CD4-positive, CD25-positive, alpha-beta regulatory T cell (primary cell): ENCODE results near the gene TDRD7. TPM values are rescaled to one million over a fixed set of nuclear protein-coding genes. Genes with fewer than 3 reads are reported as not detected.
A peak's percentile ranks its signal among the peaks of the same experiment; 100 is the strongest.

Source experiments
- ATAC-seq, 2 donors: fragments of 150-1000 bp; cut with Tn5 transposase; one replicate each; pipeline ENCODE4 v1.10.0; 2021; ENCODE audit warnings: low read depth in 2 of 2, moderate number of reproducible peaks in 2 of 2, moderate library complexity in 1 of 2
- DNase-seq, 3 donors: peaks; one replicate each; pipeline versions ENCODE4 v3.0.0 to v3.0.0-alpha.2; 2012 to 2022; ENCODE audit warnings: mixed read lengths in 1 of 3
- H3K27ac ChIP-seq: one replicate; pipeline ENCODE4 v1.7.0; 2013; ENCODE audit warnings: mild to moderate bottlenecking, low read length; ENCODE audit not compliant: insufficient read depth, poor library complexity, severe bottlenecking
- H3K27me3 ChIP-seq: one replicate; pipeline ENCODE4 v1.7.0; 2013; ENCODE audit warnings: low read length; ENCODE audit not compliant: control insufficient read depth, insufficient read depth
- H3K36me3 ChIP-seq: one replicate; pipeline ENCODE4 v1.7.0; 2013; ENCODE audit warnings: mild to moderate bottlenecking, low read length, moderate library complexity; ENCODE audit not compliant: control insufficient read depth, insufficient read depth
- H3K4me1 ChIP-seq: 2 replicates; pipeline ENCODE4 v1.7.0; 2013; ENCODE audit warnings: mild to moderate bottlenecking, low read length; ENCODE audit not compliant: insufficient read depth, control insufficient read depth, poor library complexity, severe bottlenecking
- H3K4me3 ChIP-seq: one replicate; pipeline ENCODE4 v1.7.0; 2013; ENCODE audit warnings: low read depth, mild to moderate bottlenecking, low read length, moderate library complexity
- H3K9me3 ChIP-seq, 2 experiments: 1 replicate in 1 of 2; 2 replicates in 1 of 2; pipeline ENCODE4 v1.7.0; 2013; ENCODE audit warnings: low read length in 2 of 2, mild to moderate bottlenecking in 1 of 2, moderate library complexity in 1 of 2; ENCODE audit not compliant: control insufficient read depth in 2 of 2
- H3K27ac Mint-ChIP-seq, 3 donors: one replicate each; pipeline ENCODE4 v1.8.0; 2020 to 2022; ENCODE audit warnings: mild to moderate bottlenecking in 3 of 3, mixed read lengths in 3 of 3, moderate library complexity in 2 of 3
- H3K27me3 Mint-ChIP-seq: one replicate; pipeline ENCODE4 v1.8.0; 2022; ENCODE audit warnings: mild to moderate bottlenecking, mixed read lengths
- H3K36me3 Mint-ChIP-seq: one replicate; pipeline ENCODE4 v1.8.0; 2020; ENCODE audit warnings: mixed read lengths
- H3K4me1 Mint-ChIP-seq, 4 donors: one replicate each; pipeline ENCODE4 v1.8.0; 2020 to 2022; ENCODE audit warnings: mixed read lengths in 4 of 4, mild to moderate bottlenecking in 1 of 4
- H3K4me3 Mint-ChIP-seq, 4 donors: one replicate each; pipeline ENCODE4 v1.8.0; 2020 to 2022; ENCODE audit warnings: mild to moderate bottlenecking in 4 of 4, mixed read lengths in 4 of 4, moderate library complexity in 3 of 4
- H3K9me3 Mint-ChIP-seq, 7 donors: one replicate each; pipeline ENCODE4 v1.8.0; 2020 to 2022; ENCODE audit warnings: mixed read lengths in 7 of 7, mild to moderate bottlenecking in 3 of 7, moderate library complexity in 2 of 7
- polyA plus RNA-seq, 4 donors: library from polyadenylated mRNA; unstranded; fragments of 300-500 nt; fragmentation: Illumina TruSeq; gene quantifications; one replicate each; pipeline ENCODE4 v1.2.3, GENCODE V29; 2021
- total RNA-seq: library from RNA; stranded (reverse); gene quantifications from one replicate; pipeline ENCODE4 v1.2.3, GENCODE V29; 2022

The TDRD7 gene
- total and polyA plus RNA-seq, 5 donors from 2014 or later: 5.1 to 10.3 (median 8.1) TPM

GRCh38 chr9:97389249-97389648 is 22.6 kb upstream of the TDRD7 start:
- ATAC-seq (no peak), DNase-seq (no peak)
- Mint-ChIP-seq H3K4me3 (no peak overlapping the region), H3K9me3 (no peaks in the 10 kb centered on the region), H3K27me3 (peaks cover 9% of the 10 kb centered on the region), H3K36me3 (no peaks in the 10 kb centered on the region), H3K4me1 (peaks cover 0 to 17% (median 7%) of the 10 kb centered on the region in 4 donors), H3K27ac (no peak overlapping the region)
- Histone ChIP-seq H3K4me3 (no peak overlapping the region), H3K36me3 (no peaks in the 10 kb centered on the region), H3K4me1 (no peaks in the 10 kb centered on the region), H3K9me3 (no peaks in the 10 kb centered on the region), H3K27me3 (no peaks in the 10 kb centered on the region), H3K27ac (no peak overlapping the region)

DNA sequence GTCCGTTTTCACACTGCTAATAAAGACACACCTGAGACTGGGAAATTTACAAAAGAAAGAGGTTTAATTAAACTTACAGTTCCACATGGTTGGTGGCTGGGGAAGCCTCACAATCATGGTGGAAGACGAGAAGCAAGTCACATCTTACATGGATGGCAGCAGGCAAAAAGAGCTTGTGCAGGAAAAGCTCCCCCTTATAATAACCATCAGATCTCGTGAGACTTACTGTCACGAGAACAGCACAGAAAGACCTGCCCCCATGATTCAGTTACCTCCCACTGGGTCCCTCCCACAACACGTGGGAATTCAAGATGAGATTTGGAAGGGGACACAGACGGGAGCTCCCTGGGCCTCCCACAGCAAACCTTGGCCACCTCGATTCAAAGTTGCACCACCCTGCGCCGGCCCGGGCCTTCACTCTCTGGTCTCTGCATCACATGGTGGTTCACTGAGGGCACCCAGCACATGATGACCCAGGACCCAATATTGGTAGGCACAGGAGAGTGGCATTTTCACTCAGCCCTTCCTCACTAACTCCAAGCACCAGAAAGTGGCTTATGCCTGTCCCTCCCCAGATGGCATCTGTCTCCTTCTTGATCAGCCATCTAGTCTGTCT is 21.0 kb upstream of the TDRD7 start:
- ATAC-seq: no peak

DNA sequence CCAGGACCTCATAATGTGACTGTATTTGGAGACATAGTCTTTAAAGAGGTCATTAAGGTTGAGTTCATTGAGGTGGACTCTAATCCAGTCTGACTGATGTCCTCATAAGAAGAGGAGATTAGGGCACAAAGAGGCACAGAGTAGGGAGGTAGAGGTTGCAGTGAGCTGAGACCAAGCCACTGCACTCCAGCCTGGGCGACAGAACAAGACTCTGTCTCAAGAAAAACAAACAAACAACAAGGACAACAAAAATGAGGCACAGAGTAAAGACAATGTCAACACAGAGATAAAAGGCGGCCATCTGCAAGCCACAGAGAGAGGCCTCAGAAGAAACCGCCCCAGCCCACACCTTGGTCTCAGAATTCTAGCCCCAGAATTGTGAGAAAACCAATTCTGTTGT is 17.0 kb upstream of the TDRD7 start:
- no peaks in the 10 kb centered on the region for H3K9me3 ChIP-seq
- H3K4me1 ChIP-seq: peaks cover 7% of the 10 kb centered on the region
- Mint-ChIP-seq H3K9me3 (no peaks in the 10 kb centered on the region), H3K27me3 (no peaks in the 10 kb centered on the region), H3K36me3 (no peaks in the 10 kb centered on the region), H3K4me1 (peaks cover 0 to 4% (median 0%) of the 10 kb centered on the region in 4 donors), H3K27ac (no peak overlapping the region), H3K4me3 (no peak overlapping the region)
- DNase-seq (no peak), ATAC-seq (no peak)
- H3K27me3 ChIP-seq: no peaks in the 10 kb centered on the region
- no peak overlapping the region for H3K4me3 ChIP-seq
- H3K36me3 ChIP-seq: no peaks in the 10 kb centered on the region
- no peak overlapping the region for H3K27ac ChIP-seq

More for the DNA sequence above, 21.0 kb upstream of the TDRD7 start:
- Mint-ChIP-seq H3K4me3 (no peak overlapping the region), H3K9me3 (no peaks in the 10 kb centered on the region), H3K27ac (no peak overlapping the region), H3K27me3 (peaks cover 9% of the 10 kb centered on the region), H3K4me1 (peaks cover 0 to 17% (median 7%) of the 10 kb centered on the region in 4 donors), H3K36me3 (no peaks in the 10 kb centered on the region)
- Histone ChIP-seq H3K4me3 (no peak overlapping the region), H3K27ac (no peak overlapping the region), H3K4me1 (no peaks in the 10 kb centered on the region), H3K9me3 (no peaks in the 10 kb centered on the region), H3K27me3 (no peaks in the 10 kb centered on the region), H3K36me3 (no peaks in the 10 kb centered on the region)
- no peak for DNase-seq

DNA sequence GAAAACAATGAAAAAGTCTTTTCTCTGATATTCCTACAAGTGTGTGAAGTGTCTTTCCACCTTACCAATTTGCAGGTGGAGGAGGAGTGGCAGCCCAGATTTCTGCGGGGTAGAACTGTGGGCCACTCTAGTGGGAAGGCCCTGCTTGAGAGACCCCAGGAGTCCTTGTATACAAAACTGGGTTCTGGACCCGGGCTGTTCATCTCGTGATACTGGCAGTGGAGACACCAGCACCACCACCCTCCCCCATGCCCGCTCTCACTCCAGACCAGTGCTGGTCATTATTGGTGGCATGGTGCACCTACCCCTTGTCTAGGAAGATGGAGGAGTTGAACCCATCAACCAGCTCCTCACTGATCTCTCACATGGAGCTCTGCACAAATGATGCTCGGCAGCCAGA is 16.2 kb upstream of the TDRD7 start:
- H3K36me3 Mint-ChIP-seq: no peaks in the 10 kb centered on the region
- H3K4me1 Mint-ChIP-seq: peaks cover 0 to 4% (median 0%) of the 10 kb centered on the region in 4 donors
- Histone ChIP-seq H3K4me3 (no peak overlapping the region), H3K4me1 (peaks cover 7% of the 10 kb centered on the region), H3K27ac (no peak overlapping the region), H3K27me3 (no peaks in the 10 kb centered on the region), H3K9me3 (no peaks in the 10 kb centered on the region), H3K36me3 (no peaks in the 10 kb centered on the region)
- H3K27me3 Mint-ChIP-seq: no peaks in the 10 kb centered on the region
- H3K4me3 Mint-ChIP-seq: no peak overlapping the region
- H3K9me3 Mint-ChIP-seq: peaks cover 0 to under 1% (median 0%) of the 10 kb centered on the region in 7 donors
- no peak for DNase-seq
- no peak overlapping the region for H3K27ac Mint-ChIP-seq
- ATAC-seq: no peak

- no peak overlapping the region for H3K4me3 Mint-ChIP-seq
- DNase-seq (no peak), ATAC-seq (no peak)
- peaks cover 7% of the 10 kb centered on the region for H3K4me1 ChIP-seq
- H3K36me3 ChIP-seq: no peaks in the 10 kb centered on the region
- no peaks in the 10 kb centered on the region for H3K27me3 Mint-ChIP-seq
- H3K4me1 Mint-ChIP-seq: peaks cover 0 to 4% (median 0%) of the 10 kb centered on the region in 4 donors
- H3K4me3 ChIP-seq: no peak overlapping the region
- no peaks in the 10 kb centered on the region for H3K36me3 Mint-ChIP-seq
- H3K9me3 ChIP-seq: no peaks in the 10 kb centered on the region
- H3K9me3 Mint-ChIP-seq: peaks cover 0 to 1% (median 0%) of the 10 kb centered on the region in 7 donors
- no peaks in the 10 kb centered on the region for H3K27me3 ChIP-seq
- H3K27ac ChIP-seq: no peak overlapping the region
- H3K27ac Mint-ChIP-seq: no peak overlapping the region
Observed at GRCh38 chr9:97396256-97396655, 15.6 kb upstream of the TDRD7 start.

- no peak overlapping the region for H3K27ac ChIP-seq
- peaks cover 7% of the 10 kb centered on the region for H3K4me1 ChIP-seq
- H3K27me3 ChIP-seq: no peaks in the 10 kb centered on the region
- H3K9me3 ChIP-seq: no peaks in the 10 kb centered on the region
- peaks cover 5% of the 10 kb centered on the region for H3K27me3 Mint-ChIP-seq
- no peaks in the 10 kb centered on the region for H3K36me3 Mint-ChIP-seq
- H3K4me1 Mint-ChIP-seq: peaks cover 0 to 4% (median 0%) of the 10 kb centered on the region in 4 donors
- ATAC-seq: no peak
- peak in 1 of 3 donors; percentile 15 for DNase-seq
- H3K9me3 Mint-ChIP-seq: peaks cover 0 to 1% (median 0%) of the 10 kb centered on the region in 7 donors
- H3K4me3 Mint-ChIP-seq: no peak overlapping the region
- no peak overlapping the region for H3K4me3 ChIP-seq
- no peak overlapping the region for H3K27ac Mint-ChIP-seq
- no peaks in the 10 kb centered on the region for H3K36me3 ChIP-seq
Observed at GRCh38 chr9:97397220-97397619, 14.7 kb upstream of the TDRD7 start.

DNA sequence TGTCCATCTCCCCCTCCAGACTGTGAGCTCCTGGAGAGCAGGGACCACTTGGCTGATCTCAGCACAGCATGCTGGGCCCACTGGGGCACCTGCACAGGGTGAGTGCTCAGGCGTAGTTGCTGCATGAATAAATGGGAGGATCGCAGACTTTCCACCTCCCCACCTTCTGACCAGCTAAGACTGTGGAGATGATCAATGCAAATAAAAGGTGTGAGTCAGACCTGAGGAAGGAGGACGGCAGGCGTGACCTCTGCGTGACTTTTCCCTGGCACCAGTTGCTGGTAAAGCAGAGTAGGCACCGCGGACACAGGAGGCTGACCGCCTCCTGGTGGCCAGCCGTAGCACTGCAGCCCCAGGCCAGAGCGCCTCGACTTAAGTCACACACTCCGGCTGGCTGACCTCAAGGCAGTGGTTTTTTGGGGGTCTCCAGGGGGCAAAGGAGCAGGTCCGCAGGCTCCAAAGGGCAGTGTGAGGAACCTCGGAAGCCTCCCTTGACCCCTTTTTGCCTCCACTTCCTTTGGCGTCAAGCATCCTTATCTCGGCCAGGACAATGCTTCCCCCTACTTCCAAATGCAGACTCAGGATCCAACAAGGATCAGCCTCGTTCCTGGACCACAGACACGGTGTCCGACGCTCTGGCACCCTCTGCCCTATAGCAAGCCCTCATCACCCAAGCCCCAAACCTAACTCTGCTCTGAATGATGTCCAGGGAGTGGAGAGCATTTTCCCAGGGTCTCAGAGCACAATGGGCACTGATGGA is 12.7 kb upstream of the TDRD7 start:
- no peak overlapping the region for H3K27ac ChIP-seq
- H3K36me3 Mint-ChIP-seq: no peaks in the 10 kb centered on the region
- ATAC-seq: peak; percentile 64 to 70
- H3K27me3 ChIP-seq: no peaks in the 10 kb centered on the region
- H3K27me3 Mint-ChIP-seq: peaks cover 13% of the 10 kb centered on the region
- H3K4me1 ChIP-seq: peaks cover 7% of the 10 kb centered on the region
- H3K9me3 Mint-ChIP-seq: peaks cover 0 to 11% (median 5%) of the 10 kb centered on the region in 7 donors
- no peak overlapping the region for H3K4me3 Mint-ChIP-seq
- no peak overlapping the region for H3K27ac Mint-ChIP-seq
- H3K4me3 ChIP-seq: no peak overlapping the region
- peak; percentile 44 to 75 (median 49) for DNase-seq
- peaks cover 0 to 4% (median 0%) of the 10 kb centered on the region in 4 donors for H3K4me1 Mint-ChIP-seq
- no peaks in the 10 kb centered on the region for H3K36me3 ChIP-seq
- peaks cover 10 to 12% of the 10 kb centered on the region in 2 experiments for H3K9me3 ChIP-seq
